IPS DF 6.9 (cell line): ENCODE data around the gene BAHCC1.
"Not testable (repeated sequence)": the region's sequence is repeated elsewhere in the genome, so short reads cannot be mapped to it uniquely, and the experiment has no call there.

Experiments used
- DNase-seq: peaks from one replicate; pipeline ENCODE4 v3.0.0-alpha.2; 2013; ENCODE audit warnings: low read depth, low spot score
- H3K27ac ChIP-seq: one replicate; pipeline ENCODE4 v1.5.1; 2013; ENCODE audit warnings: low read length, control low read depth
- H3K27me3 ChIP-seq: 2 replicates; pipeline ENCODE4 v1.6.1; 2013; ENCODE audit warnings: mild to moderate bottlenecking, low read length; ENCODE audit not compliant: control insufficient read depth, insufficient read depth
- H3K36me3 ChIP-seq: 2 replicates; pipeline ENCODE4 v1.6.1; 2013; ENCODE audit warnings: low read length; ENCODE audit not compliant: control insufficient read depth, insufficient read depth
- H3K4me1 ChIP-seq: 2 replicates; pipeline ENCODE4 v1.6.1; 2013; ENCODE audit warnings: low read length; ENCODE audit not compliant: control insufficient read depth, insufficient read depth
- H3K4me3 ChIP-seq: 2 replicates; pipeline ENCODE4 v1.5.1; 2013; ENCODE audit warnings: mild to moderate bottlenecking, low read length
- H3K9me3 ChIP-seq: 2 replicates; pipeline ENCODE4 v1.6.1; 2013; ENCODE audit warnings: low read length, inconsistent platforms; ENCODE audit not compliant: control insufficient read depth, insufficient read depth
- WGBS: extraction: QIAGEN DNeasy Blood & Tissue Kit; methylation state at CpG from one replicate; pipeline ENCODE4 v1.1.7; 2013; ENCODE audit warnings: mixed read lengths, missing lambda C conversion rate; ENCODE audit not compliant: insufficient read length, insufficient coverage; 5-methylcytosine and 5-hydroxymethylcytosine counted together

BAHCC1 gene

GRCh38 chr17:81423698-81424071 is 28.4 kb downstream of the BAHCC1 start:
- Histone ChIP-seq H3K4me3 (no peak overlapping the region), H3K9me3 (no peaks in the 10 kb centered on the region), H3K27ac (no peak overlapping the region), H3K4me1 (peaks cover 12% of the 10 kb centered on the region), H3K36me3 (no peaks in the 10 kb centered on the region; the same call in 1 of the 2 replicates), H3K27me3 (no peaks in the 10 kb centered on the region)
- no CpG with 5 or more reads among the region's 16 CpGs for WGBS
- DNase-seq = no peak

GRCh38 chr17:81424151-81425017 is 29.1 kb downstream of the BAHCC1 start:
- no CpG with 5 or more reads among the region's 5 CpGs for WGBS
- no peak for DNase-seq
- no peak overlapping the region for H3K4me3 ChIP-seq
- no peaks in the 10 kb centered on the region; the same call in 1 of the 2 replicates for H3K36me3 ChIP-seq
- H3K27ac ChIP-seq = no peak overlapping the region
- no peaks in the 10 kb centered on the region for H3K9me3 ChIP-seq
- peaks cover 6% of the 10 kb centered on the region for H3K4me1 ChIP-seq
- no peaks in the 10 kb centered on the region for H3K27me3 ChIP-seq

- H3K4me3 ChIP-seq = not testable (repeated sequence)
Observed at GRCh38 chr17:81425041-81425440, 29.8 kb downstream of the BAHCC1 start.

GRCh38 chr17:81425716-81426392 is 30.6 kb downstream of the BAHCC1 start:
- DNase-seq, H3K9me3 ChIP-seq, H3K27ac ChIP-seq, H3K4me3 ChIP-seq, H3K27me3 ChIP-seq, H3K4me1 ChIP-seq, H3K36me3 ChIP-seq: not testable (repeated sequence)
- 93% methylated on average over 2 of the region's 4 CpGs for WGBS

More at GRCh38 chr17:81425041-81425440, 29.8 kb downstream of the BAHCC1 start:
- not testable (repeated sequence) for H3K27me3 ChIP-seq, H3K36me3 ChIP-seq, H3K9me3 ChIP-seq, H3K4me1 ChIP-seq, H3K27ac ChIP-seq, DNase-seq

GRCh38 chr17:81426393-81427172 is 31.3 kb downstream of the BAHCC1 start:
- H3K36me3 ChIP-seq = no peaks in the 10 kb centered on the region; the same call in 1 of the 2 replicates
- no peak for DNase-seq
- no peak overlapping the region for H3K4me3 ChIP-seq
- no peak overlapping the region for H3K27ac ChIP-seq
- peaks cover 6% of the 10 kb centered on the region for H3K4me1 ChIP-seq
- no peaks in the 10 kb centered on the region for H3K27me3 ChIP-seq
- WGBS = no CpG with 5 or more reads among the region's 22 CpGs
- H3K9me3 ChIP-seq = no peaks in the 10 kb centered on the region

GRCh38 chr17:81427173-81428120 is 32.2 kb downstream of the BAHCC1 start:
- Histone ChIP-seq H3K27ac (no peak overlapping the region), H3K27me3 (no peaks in the 10 kb centered on the region), H3K9me3 (no peaks in the 10 kb centered on the region), H3K4me1 (peaks cover 6% of the 10 kb centered on the region), H3K36me3 (no peaks in the 10 kb centered on the region; the same call in 1 of the 2 replicates), H3K4me3 (no peak overlapping the region)
- no CpG with 5 or more reads among the region's 41 CpGs for WGBS
- DNase-seq = no peak

GRCh38 chr17:81428121-81428515 is 32.9 kb downstream of the BAHCC1 start:
- WGBS = no CpG with 5 or more reads among the region's 12 CpGs
- Histone ChIP-seq H3K4me3 (no peak overlapping the region), H3K27ac (no peak overlapping the region), H3K27me3 (no peaks in the 10 kb centered on the region), H3K9me3 (no peaks in the 10 kb centered on the region), H3K36me3 (no peaks in the 10 kb centered on the region; the same call in 1 of the 2 replicates), H3K4me1 (peaks cover 3% of the 10 kb centered on the region; the same call in 1 of the 2 replicates)
- DNase-seq = no peak

GRCh38 chr17:81428516-81428915 is 33.3 kb downstream of the BAHCC1 start:
- Histone ChIP-seq H3K36me3 (no peaks in the 10 kb centered on the region; the same call in 1 of the 2 replicates), H3K27me3 (no peaks in the 10 kb centered on the region), H3K27ac (no peak overlapping the region), H3K9me3 (no peaks in the 10 kb centered on the region), H3K4me3 (no peak overlapping the region), H3K4me1 (peaks cover under 1% of the 10 kb centered on the region; the same call in 1 of the 2 replicates)
- DNase-seq = no peak
- WGBS = no CpG with 5 or more reads among the region's 11 CpGs

GRCh38 chr17:81428948-81429774 is 33.9 kb downstream of the BAHCC1 start:
- WGBS = no CpG with 5 or more reads among the region's 41 CpGs
- no peaks in the 10 kb centered on the region for H3K9me3 ChIP-seq
- H3K4me3 ChIP-seq = no peak overlapping the region; the same call in 1 of the 2 replicates
- no peaks in the 10 kb centered on the region for H3K27me3 ChIP-seq
- H3K36me3 ChIP-seq = no peaks in the 10 kb centered on the region; the same call in 1 of the 2 replicates
- DNase-seq = no peak
- no peak overlapping the region for H3K27ac ChIP-seq
- no peaks in the 10 kb centered on the region for H3K4me1 ChIP-seq
